Keratinocyte (primary cell): ENCODE measurements around the gene MAGI3. TPM values are rescaled to one million over a fixed set of nuclear protein-coding genes. Genes with fewer than 3 reads are reported as not detected.

Experiments used
- DNase-seq: peaks from one replicate; pipeline ENCODE4 v3.0.0-alpha.2; 2011; ENCODE audit warnings: low read depth, missing footprints, low spot score
- FAIRE-seq: peaks from 2 replicates; lab custom pipeline; 2011; peaks lifted over from hg19 to GRCh38; lab: Jason Lieb, UNC
- H2AFZ ChIP-seq: 2 replicates; pipeline ENCODE4 v1.6.0; 2012; ENCODE audit warnings: low read length, control low read depth, inconsistent platforms; ENCODE audit not compliant: control insufficient read depth
- H3K27ac ChIP-seq: 2 replicates; pipeline ENCODE4 v1.5.1; 2011; ENCODE audit warnings: low read length; ENCODE audit not compliant: control insufficient read depth, insufficient read depth
- H3K27me3 ChIP-seq: 3 replicates; pipeline ENCODE4 v1.6.0; 2011; ENCODE audit warnings: low read length; ENCODE audit not compliant: control insufficient read depth, insufficient read depth; ENCODE audit errors: extremely low read depth
- H3K36me3 ChIP-seq, 2 experiments: 2 replicates in 1 of 2; 3 replicates in 1 of 2; pipeline ENCODE4 v1.5.1; 2011; ENCODE audit warnings: low read length in 2 of 2, mild to moderate bottlenecking in 1 of 2; ENCODE audit not compliant: control insufficient read depth in 2 of 2, insufficient read depth in 2 of 2; ENCODE audit errors: extremely low read depth in 1 of 2
- H3K4me1 ChIP-seq: 3 replicates; pipeline ENCODE4 v1.5.1; 2011; ENCODE audit warnings: low read length; ENCODE audit not compliant: control insufficient read depth, insufficient read depth; ENCODE audit errors: extremely low read depth
- H3K4me2 ChIP-seq: 3 replicates; pipeline ENCODE4 v1.6.0; 2011; ENCODE audit warnings: low read depth, low read length; ENCODE audit not compliant: control insufficient read depth, insufficient read depth; ENCODE audit errors: extremely low read depth
- H3K4me3 ChIP-seq, 3 experiments: fragments of 200-600 bp in 1 of 3; sonication (generic) in 1 of 3; 2 replicates in 2 of 3; 3 replicates in 1 of 3; pipeline ENCODE4 v1.5.1; 2011 to 2016; ENCODE audit warnings: low read length in 3 of 3, mild to moderate bottlenecking in 3 of 3, control low read depth in 2 of 3, inconsistent platforms in 1 of 3, low read depth in 1 of 3, mixed read lengths in 1 of 3, mixed run types in 1 of 3, moderate library complexity in 1 of 3; ENCODE audit not compliant: control insufficient read depth in 2 of 3, insufficient read depth in 2 of 3; ENCODE audit errors: extremely low read depth in 1 of 3
- H3K79me2 ChIP-seq: 2 replicates; pipeline ENCODE4 v1.6.0; 2012; ENCODE audit warnings: low read length; ENCODE audit not compliant: control insufficient read depth, insufficient read depth
- H3K9ac ChIP-seq: 3 replicates; pipeline ENCODE4 v1.6.0; 2011; ENCODE audit warnings: low read length; ENCODE audit not compliant: control insufficient read depth, insufficient read depth; ENCODE audit errors: extremely low read depth
- H3K9me1 ChIP-seq: 3 replicates; pipeline ENCODE4 v1.6.0; 2011; ENCODE audit warnings: low read length; ENCODE audit not compliant: control insufficient read depth, insufficient read depth; ENCODE audit errors: extremely low read depth
- H3K9me3 ChIP-seq: 2 replicates; pipeline ENCODE4 v1.5.1; 2012; ENCODE audit warnings: low read depth, low read length; ENCODE audit not compliant: control insufficient read depth
- H4K20me1 ChIP-seq: 3 replicates; pipeline ENCODE4 v1.6.0; 2011; ENCODE audit warnings: low read length; ENCODE audit not compliant: control insufficient read depth, insufficient read depth; ENCODE audit errors: extremely low read depth
- CTCF ChIP-seq, 3 experiments: IDR thresholded peaks in 1 of 3; conservative IDR thresholded peaks in 1 of 3; optimal IDR thresholded peaks in 1 of 3; 2 replicates in 2 of 3; 3 replicates in 1 of 3; pipeline versions ENCODE3 to v1.5.1; 2011; ENCODE audit warnings: low read length in 3 of 3, mild to moderate bottlenecking in 3 of 3, moderate library complexity in 2 of 3, control low read depth in 1 of 3, inconsistent platforms in 1 of 3; ENCODE audit not compliant: insufficient read depth in 2 of 3; ENCODE audit errors: extremely low read depth in 1 of 3
- EZH2 ChIP-seq: IDR thresholded peaks from one replicate; pipeline ENCODE4 v1.6.1; 2012; ENCODE audit warnings: inconsistent platforms, mild to moderate bottlenecking, low read length, moderate library complexity
- dilution Hi-C: fragments of 300-500 bp; cut with MboI; formaldehyde crosslinking; loops from one replicate; pipeline ENCODE4 v1.7.0; 2020; ENCODE audit warnings: low sequenced_read_pairs; ENCODE audit not compliant: extremely low pct_ligation_motif_present
- polyA plus RNA-seq, 5 experiments: library from polyadenylated mRNA; depleted of rRNA in 3 of 5; stranded (reverse) in 3 of 5; stranded (forward) in 1 of 5; unstranded in 1 of 5; fragments of >200 nt; gene quantifications; 1 replicate in 1 of 5; 2 replicates in 3 of 5; 3 replicates in 1 of 5; pipeline versions ENCODE4 v1.2.1 to v1.2.3, GENCODE V29; 2011 to 2012; ENCODE audit warnings: missing spikeins in 2 of 5, low read depth in 1 of 5, low replicate concordance in 1 of 5

The MAGI3 gene
- polyA plus RNA-seq, 1 donor (not counting 4 experiments of a cell fraction or from before 2014, with no cell fraction given) = 3.2 TPM

GRCh38 chr1:113434081-113434873 is 44.0 kb downstream of the MAGI3 start:
- dilution Hi-C loops = no loop called here
- H3K9ac ChIP-seq = no peak overlapping the region
- H4K20me1 ChIP-seq = no peaks in the 10 kb centered on the region
- no peaks in the 10 kb centered on the region for H3K4me1 ChIP-seq
- H3K9me3 ChIP-seq = no peaks in the 10 kb centered on the region
- no peak for TF ChIP-seq CTCF (optimal IDR thresholded peaks at IDR 0.05 in 1 of 3, IDR thresholded peaks at IDR 0.05 in 1 of 3, conservative IDR thresholded peaks at IDR 0.05 in 1 of 3; ENCODE audit: extremely low read depth in 1 of 3, insufficient read depth in 2 of 3, low read length in 3 of 3)
- TF ChIP-seq EZH2 = no peak
- no peak for DNase-seq
- no peak overlapping the region for H3K27ac ChIP-seq
- no peak overlapping the region for H3K4me2 ChIP-seq
- no peak for FAIRE-seq
- no peak overlapping the region for H2AFZ ChIP-seq
- no peaks in the 10 kb centered on the region for H3K27me3 ChIP-seq
- no peaks in the 10 kb centered on the region for H3K9me1 ChIP-seq
- H3K79me2 ChIP-seq = no peaks in the 10 kb centered on the region
- H3K4me3 ChIP-seq = no peak overlapping the region
- H3K36me3 ChIP-seq = no peaks in the 10 kb centered on the region

DNA sequence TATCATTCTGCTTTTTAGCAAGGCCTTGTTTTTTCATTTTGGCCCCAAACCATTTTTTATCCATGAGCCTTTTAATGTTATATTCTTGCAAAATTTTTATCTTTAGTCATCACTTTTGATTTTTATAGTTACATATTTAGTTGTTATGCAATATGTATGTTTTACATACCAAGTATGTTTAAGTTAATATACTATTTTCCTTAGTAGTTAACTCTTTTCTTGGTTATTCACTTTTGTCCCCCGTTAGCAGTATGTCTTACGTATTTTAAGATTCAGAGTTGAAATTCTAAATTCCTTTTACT is 44.5 kb downstream of the MAGI3 start:
- TF ChIP-seq CTCF (optimal IDR thresholded peaks at IDR 0.05 in 1 of 3, IDR thresholded peaks at IDR 0.05 in 1 of 3, conservative IDR thresholded peaks at IDR 0.05 in 1 of 3; ENCODE audit: extremely low read depth in 1 of 3, insufficient read depth in 2 of 3, low read length in 3 of 3) (no peak), EZH2 (no peak)
- Histone ChIP-seq H3K4me3 (no peak overlapping the region), H3K9ac (no peak overlapping the region), H3K36me3 (no peaks in the 10 kb centered on the region), H3K79me2 (no peaks in the 10 kb centered on the region), H3K27me3 (no peaks in the 10 kb centered on the region), H2AFZ (no peak overlapping the region), H3K27ac (no peak overlapping the region), H3K4me2 (no peak overlapping the region), H4K20me1 (no peaks in the 10 kb centered on the region), H3K4me1 (no peaks in the 10 kb centered on the region), H3K9me1 (no peaks in the 10 kb centered on the region), H3K9me3 (no peaks in the 10 kb centered on the region)
- FAIRE-seq = no peak
- no peak for DNase-seq
- dilution Hi-C loops = no loop called here
